ENCODE results near the gene MYBPC1.

The MYBPC1 gene

GRCh38 chr12:101700299-101700820 is 105.6 kb downstream of the MYBPC1 start:
- Histone ChIP-seq H3K9me3 (ENCODE audit: control insufficient read depth, low read length) (no peaks in the 10 kb centered on the region), H3K27me3 (ENCODE audit: control insufficient read depth, insufficient read depth, low read length) (no peaks in the 10 kb centered on the region), H3K9ac (no peak overlapping the region), H3K4me2 (ENCODE audit: low read length) (peak overlapping the region; percentile 4), H3K36me3 (ENCODE audit: control insufficient read depth, insufficient read depth, low read length) (no peaks in the 10 kb centered on the region), H3K27ac (peak overlapping the region; percentile 40), H3K4me1 (peaks cover 33% of the 10 kb centered on the region), H2AFZ (no peak overlapping the region), H3K79me2 (peaks cover 19% of the 10 kb centered on the region), H3K4me3 (ENCODE audit: low read depth, low read length) (peak overlapping the region; percentile 18)
- no peak for TF ChIP-seq CTCF (IDR thresholded peaks at IDR 0.05)

- Histone ChIP-seq H3K79me2 (peaks cover 41% of the 10 kb centered on the region), H3K4me1 (peaks cover 25% of the 10 kb centered on the region), H3K27me3 (ENCODE audit: control insufficient read depth, insufficient read depth, low read length) (no peaks in the 10 kb centered on the region), H3K9ac (no peak overlapping the region), H3K4me2 (ENCODE audit: low read length) (no peak overlapping the region), H3K36me3 (ENCODE audit: control insufficient read depth, insufficient read depth, low read length) (no peaks in the 10 kb centered on the region), H3K4me3 (ENCODE audit: low read depth, low read length) (no peak overlapping the region), H3K9me3 (ENCODE audit: control insufficient read depth, low read length) (no peaks in the 10 kb centered on the region), H3K27ac (no peak overlapping the region), H2AFZ (no peak overlapping the region)
- no peak for TF ChIP-seq CTCF (IDR thresholded peaks at IDR 0.05)
Observed at GRCh38 chr12:101703487-101703886, 108.7 kb downstream of the MYBPC1 start.

- H2AFZ ChIP-seq: no peak overlapping the region
- H3K9me3 ChIP-seq (ENCODE audit: control insufficient read depth, low read length): no peaks in the 10 kb centered on the region
- no peak overlapping the region for H3K27ac ChIP-seq
- TF ChIP-seq CTCF (IDR thresholded peaks at IDR 0.05): no peak
- no peak overlapping the region for H3K4me2 ChIP-seq (ENCODE audit: low read length)
- H3K79me2 ChIP-seq: peaks cover 55% of the 10 kb centered on the region
- no peak overlapping the region for H3K4me3 ChIP-seq (ENCODE audit: low read depth, low read length)
- no peaks in the 10 kb centered on the region for H3K36me3 ChIP-seq (ENCODE audit: control insufficient read depth, insufficient read depth, low read length)
- peaks cover 17% of the 10 kb centered on the region for H3K4me1 ChIP-seq
- H3K27me3 ChIP-seq (ENCODE audit: control insufficient read depth, insufficient read depth, low read length): no peaks in the 10 kb centered on the region
- H3K9ac ChIP-seq: no peak overlapping the region
Observed at GRCh38 chr12:101706403-101706802, 111.6 kb downstream of the MYBPC1 start.

GRCh38 chr12:101707131-101707782 is 112.5 kb downstream of the MYBPC1 start:
- no peak overlapping the region for H3K27ac ChIP-seq

More at GRCh38 chr12:101707131-101707782, 112.5 kb downstream of the MYBPC1 start:
- H3K9me3 ChIP-seq (ENCODE audit: control insufficient read depth, low read length): no peaks in the 10 kb centered on the region
- H3K4me3 ChIP-seq (ENCODE audit: low read depth, low read length): no peak overlapping the region
- peaks cover 12% of the 10 kb centered on the region for H3K4me1 ChIP-seq
- TF ChIP-seq CTCF (IDR thresholded peaks at IDR 0.05): no peak
- H3K9ac ChIP-seq: no peak overlapping the region
- peaks cover 50% of the 10 kb centered on the region for H3K79me2 ChIP-seq
- no peak overlapping the region for H2AFZ ChIP-seq
- H3K27me3 ChIP-seq (ENCODE audit: control insufficient read depth, insufficient read depth, low read length): no peaks in the 10 kb centered on the region
- no peaks in the 10 kb centered on the region for H3K36me3 ChIP-seq (ENCODE audit: control insufficient read depth, insufficient read depth, low read length)
- no peak overlapping the region for H3K4me2 ChIP-seq (ENCODE audit: low read length)
